ENCODE results near the gene DYNC2H1.

Gene DYNC2H1

DNA sequence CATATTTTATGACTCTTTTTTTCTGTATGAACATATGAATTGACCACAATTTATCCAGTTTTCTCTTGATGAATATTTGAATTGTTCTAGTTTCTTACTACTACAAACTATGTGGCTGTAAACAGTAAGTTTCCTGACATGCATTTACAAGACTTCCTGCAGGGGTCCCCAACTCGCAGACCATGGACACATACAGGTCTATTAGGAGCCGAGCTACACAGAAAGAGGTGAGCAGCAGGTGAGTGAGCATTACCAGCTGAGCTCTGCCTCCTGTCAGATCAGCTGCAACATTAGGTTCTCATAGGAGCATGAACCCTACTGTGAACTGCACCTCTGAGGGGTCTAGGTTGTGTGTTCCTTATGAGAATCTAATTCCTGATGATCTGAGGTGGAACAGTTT lies 379.4 kb downstream of the DYNC2H1 start:
- Mint-ChIP-seq H3K9me3 (no peaks in the 10 kb centered on the region), H3K36me3 (ENCODE audit: low read depth) (no peaks in the 10 kb centered on the region), H3K27me3 (ENCODE audit: low read depth) (no peaks in the 10 kb centered on the region), H3K4me3 (no peak overlapping the region), H3K27ac (no peak overlapping the region), H3K4me1 (no peaks in the 10 kb centered on the region)
- TF ChIP-seq, protein P1, sequence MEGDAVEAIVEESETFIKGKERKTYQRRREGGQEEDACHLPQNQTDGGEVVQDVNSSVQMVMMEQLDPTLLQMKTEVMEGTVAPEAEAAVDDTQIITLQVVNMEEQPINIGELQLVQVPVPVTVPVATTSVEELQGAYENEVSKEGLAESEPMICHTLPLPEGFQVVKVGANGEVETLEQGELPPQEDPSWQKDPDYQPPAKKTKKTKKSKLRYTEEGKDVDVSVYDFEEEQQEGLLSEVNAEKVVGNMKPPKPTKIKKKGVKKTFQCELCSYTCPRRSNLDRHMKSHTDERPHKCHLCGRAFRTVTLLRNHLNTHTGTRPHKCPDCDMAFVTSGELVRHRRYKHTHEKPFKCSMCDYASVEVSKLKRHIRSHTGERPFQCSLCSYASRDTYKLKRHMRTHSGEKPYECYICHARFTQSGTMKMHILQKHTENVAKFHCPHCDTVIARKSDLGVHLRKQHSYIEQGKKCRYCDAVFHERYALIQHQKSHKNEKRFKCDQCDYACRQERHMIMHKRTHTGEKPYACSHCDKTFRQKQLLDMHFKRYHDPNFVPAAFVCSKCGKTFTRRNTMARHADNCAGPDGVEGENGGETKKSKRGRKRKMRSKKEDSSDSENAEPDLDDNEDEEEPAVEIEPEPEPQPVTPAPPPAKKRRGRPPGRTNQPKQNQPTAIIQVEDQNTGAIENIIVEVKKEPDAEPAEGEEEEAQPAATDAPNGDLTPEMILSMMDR (IDR thresholded peaks at IDR 0.05; ENCODE audit: unreplicated experiment in 3 of 3) = no peak

DNA sequence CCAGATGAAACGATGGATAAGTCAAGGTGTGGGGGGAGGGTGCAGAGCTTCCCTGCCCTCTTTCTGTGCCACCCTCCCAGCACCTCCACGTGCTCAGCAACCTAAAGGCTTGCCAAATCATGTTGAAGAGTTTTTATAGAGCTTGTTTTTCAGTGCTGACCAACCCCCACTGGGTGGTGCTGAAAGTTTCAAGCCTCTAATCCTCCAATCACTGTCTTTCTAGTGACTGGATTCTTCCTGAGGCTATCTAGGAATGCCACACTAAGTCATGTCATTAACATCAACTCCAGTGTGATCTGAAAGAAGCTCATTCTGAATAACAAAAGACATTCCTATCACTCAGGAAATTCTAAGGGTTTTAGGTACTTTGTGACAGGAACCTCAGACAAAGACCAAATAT lies 382.6 kb downstream of the DYNC2H1 start:
- no peaks in the 10 kb centered on the region for H3K9me3 Mint-ChIP-seq
- H3K27ac Mint-ChIP-seq = no peak overlapping the region
- TF ChIP-seq, protein P1 (IDR thresholded peaks at IDR 0.05; ENCODE audit: unreplicated experiment in 3 of 3) = no peak
- H3K4me1 Mint-ChIP-seq = no peaks in the 10 kb centered on the region
- H3K36me3 Mint-ChIP-seq (ENCODE audit: low read depth) = no peaks in the 10 kb centered on the region
- no peak overlapping the region for H3K4me3 Mint-ChIP-seq
- no peaks in the 10 kb centered on the region for H3K27me3 Mint-ChIP-seq (ENCODE audit: low read depth)

DNA sequence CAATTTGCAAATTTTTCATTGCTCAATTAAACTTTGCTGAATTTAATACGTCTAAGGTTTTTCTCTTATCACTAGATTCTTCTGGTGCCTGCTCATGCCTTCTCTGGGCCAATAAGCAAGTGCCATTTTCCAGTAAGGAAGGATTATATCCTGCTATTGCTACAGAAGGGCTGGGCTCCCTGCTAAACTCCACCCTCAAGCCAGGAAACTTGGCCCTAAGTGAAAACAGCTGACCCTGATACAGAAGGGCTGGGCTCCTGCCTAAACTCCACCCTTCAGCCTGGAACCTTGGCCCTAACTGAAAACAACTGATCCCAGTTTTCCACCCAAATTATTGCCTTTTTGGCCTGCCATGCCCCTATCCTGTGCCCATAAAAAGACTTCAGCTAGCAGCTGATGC lies 385.3 kb downstream of the DYNC2H1 start:
- no peaks in the 10 kb centered on the region for H3K36me3 Mint-ChIP-seq (ENCODE audit: low read depth)
- H3K27ac Mint-ChIP-seq = no peak overlapping the region
- TF ChIP-seq, protein P1 (IDR thresholded peaks at IDR 0.05; ENCODE audit: unreplicated experiment in 3 of 3) = no peak
- H3K4me3 Mint-ChIP-seq = no peak overlapping the region
- no peaks in the 10 kb centered on the region for H3K27me3 Mint-ChIP-seq (ENCODE audit: low read depth)
- H3K9me3 Mint-ChIP-seq = no peaks in the 10 kb centered on the region
- H3K4me1 Mint-ChIP-seq = no peaks in the 10 kb centered on the region

DNA sequence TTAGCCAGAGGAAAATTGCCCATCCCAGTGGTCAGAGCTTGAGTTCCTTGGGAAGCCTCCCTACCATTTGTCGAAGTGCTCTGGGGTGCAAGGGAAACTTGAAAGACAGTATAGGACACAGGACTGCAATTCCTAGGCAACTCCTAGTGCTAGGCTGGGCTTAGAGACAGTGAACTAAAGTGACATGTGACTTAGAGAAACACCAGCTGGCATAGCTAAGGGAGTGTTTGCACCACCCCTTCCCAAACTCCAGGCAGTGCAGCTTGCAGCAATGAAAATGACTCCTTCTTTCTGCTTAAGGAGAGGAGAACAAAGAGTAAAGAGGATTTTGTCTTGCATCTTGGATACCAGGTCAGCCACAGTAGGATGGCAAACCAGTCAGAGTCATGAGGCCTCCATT lies 388.0 kb downstream of the DYNC2H1 start:
- Mint-ChIP-seq H3K4me1 (no peaks in the 10 kb centered on the region), H3K9me3 (peaks cover 7% of the 10 kb centered on the region), H3K4me3 (no peak overlapping the region), H3K27me3 (ENCODE audit: low read depth) (no peaks in the 10 kb centered on the region), H3K27ac (no peak overlapping the region), H3K36me3 (ENCODE audit: low read depth) (peaks cover 4% of the 10 kb centered on the region)
- TF ChIP-seq, protein P1 (IDR thresholded peaks at IDR 0.05; ENCODE audit: unreplicated experiment in 3 of 3) = no peak

DNA sequence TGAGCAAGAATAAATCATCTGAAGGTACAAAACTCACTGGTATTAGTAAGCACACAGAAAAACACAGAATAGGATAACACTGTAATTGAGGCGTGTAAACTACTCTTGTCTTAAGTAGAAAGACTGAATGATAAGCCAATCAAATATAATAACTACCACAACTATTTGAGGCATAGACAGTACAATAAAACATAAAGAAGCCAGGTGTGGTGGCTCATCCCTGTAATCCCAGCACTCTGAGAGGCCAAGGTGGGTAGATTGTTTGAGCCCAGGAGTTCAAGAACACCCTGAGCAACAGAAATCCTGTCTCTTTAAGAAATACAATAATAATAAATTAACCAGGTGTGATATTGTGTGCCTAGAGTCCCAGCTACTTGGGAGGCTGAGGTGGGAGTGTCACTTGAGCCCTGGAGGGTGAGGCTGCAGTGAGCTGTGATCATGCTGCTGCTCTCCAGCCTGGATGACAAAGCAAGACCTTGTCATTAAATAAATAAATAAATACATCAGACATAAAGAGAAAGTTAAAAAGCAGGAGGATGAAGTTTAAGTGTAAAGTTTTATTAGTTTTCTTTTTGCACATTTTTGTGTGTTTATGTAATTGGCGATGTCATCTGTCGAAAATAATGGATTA lies 390.6 kb downstream of the DYNC2H1 start:
- no peaks in the 10 kb centered on the region for H3K27me3 Mint-ChIP-seq (ENCODE audit: low read depth)
- H3K4me3 Mint-ChIP-seq = no peak overlapping the region
- peaks cover 4% of the 10 kb centered on the region for H3K36me3 Mint-ChIP-seq (ENCODE audit: low read depth)
- H3K27ac Mint-ChIP-seq = no peak overlapping the region
- H3K4me1 Mint-ChIP-seq = no peaks in the 10 kb centered on the region
- TF ChIP-seq, protein P1 (IDR thresholded peaks at IDR 0.05; ENCODE audit: unreplicated experiment in 3 of 3) = no peak
- peaks cover 19% of the 10 kb centered on the region for H3K9me3 Mint-ChIP-seq

DNA sequence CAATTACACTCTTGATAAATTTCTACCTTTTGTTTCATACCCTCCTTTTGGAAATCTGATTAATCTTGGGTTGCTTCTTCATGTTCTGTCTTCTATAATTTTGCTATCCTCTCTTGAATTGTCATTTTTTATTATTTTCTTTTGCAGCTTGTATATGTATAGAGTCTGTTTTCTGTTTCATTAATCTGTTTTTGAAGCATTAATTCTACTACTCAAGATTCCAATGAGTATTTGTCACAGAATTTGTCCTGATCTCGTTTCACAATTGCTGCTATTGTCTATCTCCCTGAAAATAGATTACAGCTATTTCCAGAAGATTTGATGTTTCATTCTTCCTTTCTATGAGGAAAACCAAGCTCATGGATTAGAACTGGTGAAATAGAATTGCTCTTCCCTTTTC lies 406.1 kb downstream of the DYNC2H1 start:
- Mint-ChIP-seq H3K9me3 (peaks cover 6% of the 10 kb centered on the region), H3K36me3 (ENCODE audit: low read depth) (no peaks in the 10 kb centered on the region), H3K27ac (no peak overlapping the region), H3K27me3 (ENCODE audit: low read depth) (no peaks in the 10 kb centered on the region), H3K4me3 (no peak overlapping the region), H3K4me1 (no peaks in the 10 kb centered on the region)
- TF ChIP-seq, protein P1 (IDR thresholded peaks at IDR 0.05; ENCODE audit: unreplicated experiment in 3 of 3) = no peak

Data from nephron (organoid).